HepG2 (cell line): ENCODE data around the gene VPS13D. TPM values are rescaled to one million over a fixed set of nuclear protein-coding genes. Genes with fewer than 3 reads are reported as not detected.

Experiments
- ELF4 ChIP-seq: sonication (generic); formaldehyde crosslinking; IDR thresholded peaks from 2 replicates; pipeline ENCODE4 v1.5.0; 2020; ENCODE audit warnings: missing genetic modification reagents, mild to moderate bottlenecking, moderate library complexity, borderline replicate concordance
- GATAD2A ChIP-seq: IDR thresholded peaks from 2 replicates; pipeline ENCODE4 v1.6.1; 2016
- HMG20A ChIP-seq: IDR thresholded peaks from 2 replicates; pipeline ENCODE4 v1.6.1; 2016; ENCODE audit warnings: borderline replicate concordance
- ZEB1 ChIP-seq: IDR thresholded peaks from 2 replicates; pipeline ENCODE4 v1.6.1; 2012; ENCODE audit warnings: mild to moderate bottlenecking, low read depth, inconsistent platforms; ENCODE audit not compliant: insufficient replicate concordance
- ZMYM4 ChIP-seq: sonication (generic); formaldehyde crosslinking; IDR thresholded peaks from 2 replicates; pipeline ENCODE4 v1.8.1; 2023; ENCODE audit warnings: mild to moderate bottlenecking, missing genetic modification reagents
- polyA plus RNA-seq, 8 experiments: library from polyadenylated mRNA; depleted of rRNA in 3 of 8; stranded (reverse) in 7 of 8; unstranded in 1 of 8; fragments of >200 nt; fragmentation: Illumina TruSeq in 4 of 8; extraction: Trizol in 4 of 8; gene quantifications; 2 replicates each; pipeline versions ENCODE4 v1.2.1 to v1.2.3, GENCODE V29; 2011 to 2016; ENCODE audit warnings: low read depth in 4 of 8, missing spikeins in 1 of 8, mixed read lengths in 1 of 8; ENCODE audit not compliant: insufficient read depth in 1 of 8
- total RNA-seq, 5 experiments: library from RNA; depleted of rRNA; stranded (reverse); fragments of >200 nt; fragmentation: Illumina TruSeq; extraction: Trizol; gene quantifications; 2 replicates each; pipeline ENCODE4 v1.2.3, GENCODE V29; 2016; ENCODE audit warnings: low read depth in 1 of 5
- TF ChIP-seq, protein P1 (sequence below): IDR thresholded peaks from 2 replicates; pipeline ENCODE4 v1.6.1; 2016; ENCODE audit warnings: missing compliant biosample characterization, missing genetic modification reagents, borderline replicate concordance
- TF ChIP-seq, protein P2 (sequence below): sonication (generic); formaldehyde crosslinking; IDR thresholded peaks from 2 replicates; pipeline ENCODE4 v1.4.0; 2020; ENCODE audit warnings: missing genetic modification reagents; ENCODE audit errors: not compliant biosample characterization
- TF ChIP-seq, protein P3 (sequence below): sonication (generic); formaldehyde crosslinking; IDR thresholded peaks from 2 replicates; pipeline ENCODE4 v1.4.0; 2020; ENCODE audit warnings: missing genetic modification reagents, borderline replicate concordance

VPS13D gene
- total and polyA plus RNA-seq, 2 of the 13 experiments (the other 11 are each of a cell fraction or from before 2014, with no cell fraction given): 8.6 to 13.9 TPM

DNA sequence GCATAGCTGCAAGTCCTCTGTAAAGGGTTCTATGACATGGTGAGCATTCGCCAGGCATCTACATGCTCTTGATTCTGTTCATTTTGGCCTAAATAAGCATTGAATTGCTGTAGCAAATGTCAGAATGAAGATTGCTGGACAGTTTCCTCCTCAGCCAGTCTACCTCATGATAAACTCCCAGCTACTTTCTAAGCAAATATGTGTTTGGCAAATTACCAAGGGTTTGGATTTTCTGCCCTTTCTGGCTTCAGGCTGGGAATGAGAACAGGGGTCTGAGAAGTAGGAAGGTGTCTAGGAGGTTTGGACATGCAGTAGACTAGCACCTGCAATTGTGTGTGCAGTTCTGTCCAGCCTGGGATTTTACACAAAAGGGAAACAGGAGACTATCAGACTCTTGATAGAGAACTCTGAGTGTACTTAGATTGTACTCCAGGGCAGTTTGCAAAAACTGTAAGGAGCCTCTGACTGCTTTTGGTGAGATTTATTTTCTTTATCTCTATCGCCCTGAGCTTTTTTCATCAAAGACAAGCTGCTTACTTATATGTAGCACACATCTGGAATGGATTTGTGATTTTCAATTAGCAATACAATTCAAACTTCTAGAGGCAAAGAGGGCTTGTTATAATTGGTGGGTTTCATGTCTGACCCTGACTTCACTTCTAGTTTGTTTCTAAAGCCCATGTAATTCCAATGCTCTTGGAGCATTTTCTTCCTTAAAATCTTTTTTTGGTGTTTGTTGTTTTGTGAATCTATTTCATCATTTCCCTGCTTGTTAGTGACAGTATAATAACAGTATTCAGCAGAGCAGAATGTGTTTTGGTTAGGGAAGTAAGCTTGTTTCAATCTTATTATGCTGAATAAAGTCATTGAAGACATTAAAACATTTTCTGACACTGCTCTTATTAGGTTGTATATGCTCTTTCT, 150.8 kb downstream of the VPS13D start (continued):
- TF ChIP-seq, protein P1, sequence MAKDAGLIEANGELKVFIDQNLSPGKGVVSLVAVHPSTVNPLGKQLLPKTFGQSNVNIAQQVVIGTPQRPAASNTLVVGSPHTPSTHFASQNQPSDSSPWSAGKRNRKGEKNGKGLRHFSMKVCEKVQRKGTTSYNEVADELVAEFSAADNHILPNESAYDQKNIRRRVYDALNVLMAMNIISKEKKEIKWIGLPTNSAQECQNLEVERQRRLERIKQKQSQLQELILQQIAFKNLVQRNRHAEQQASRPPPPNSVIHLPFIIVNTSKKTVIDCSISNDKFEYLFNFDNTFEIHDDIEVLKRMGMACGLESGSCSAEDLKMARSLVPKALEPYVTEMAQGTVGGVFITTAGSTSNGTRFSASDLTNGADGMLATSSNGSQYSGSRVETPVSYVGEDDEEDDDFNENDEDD: no peak
- TF ChIP-seq, protein P2, sequence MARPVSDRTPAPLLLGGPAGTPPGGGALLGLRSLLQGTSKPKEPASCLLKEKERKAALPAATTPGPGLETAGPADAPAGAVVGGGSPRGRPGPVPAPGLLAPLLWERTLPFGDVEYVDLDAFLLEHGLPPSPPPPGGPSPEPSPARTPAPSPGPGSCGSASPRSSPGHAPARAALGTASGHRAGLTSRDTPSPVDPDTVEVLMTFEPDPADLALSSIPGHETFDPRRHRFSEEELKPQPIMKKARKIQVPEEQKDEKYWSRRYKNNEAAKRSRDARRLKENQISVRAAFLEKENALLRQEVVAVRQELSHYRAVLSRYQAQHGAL: no peak
- TF ChIP-seq ELF4 (CRISPR knock-in tag) (peak; percentile 79), GATAD2A (peak; percentile 18; the same call in 1 of the 2 replicates), ZMYM4 (CRISPR knock-in tag) (0 out of 2 replicates have a peak, but pooled peaks have one; percentile 17), HMG20A (CRISPR knock-in tag) (0 out of 2 replicates have a peak, but pooled peaks have one; percentile 9), ZEB1 (peak; percentile 17)
- TF ChIP-seq, protein P3, sequence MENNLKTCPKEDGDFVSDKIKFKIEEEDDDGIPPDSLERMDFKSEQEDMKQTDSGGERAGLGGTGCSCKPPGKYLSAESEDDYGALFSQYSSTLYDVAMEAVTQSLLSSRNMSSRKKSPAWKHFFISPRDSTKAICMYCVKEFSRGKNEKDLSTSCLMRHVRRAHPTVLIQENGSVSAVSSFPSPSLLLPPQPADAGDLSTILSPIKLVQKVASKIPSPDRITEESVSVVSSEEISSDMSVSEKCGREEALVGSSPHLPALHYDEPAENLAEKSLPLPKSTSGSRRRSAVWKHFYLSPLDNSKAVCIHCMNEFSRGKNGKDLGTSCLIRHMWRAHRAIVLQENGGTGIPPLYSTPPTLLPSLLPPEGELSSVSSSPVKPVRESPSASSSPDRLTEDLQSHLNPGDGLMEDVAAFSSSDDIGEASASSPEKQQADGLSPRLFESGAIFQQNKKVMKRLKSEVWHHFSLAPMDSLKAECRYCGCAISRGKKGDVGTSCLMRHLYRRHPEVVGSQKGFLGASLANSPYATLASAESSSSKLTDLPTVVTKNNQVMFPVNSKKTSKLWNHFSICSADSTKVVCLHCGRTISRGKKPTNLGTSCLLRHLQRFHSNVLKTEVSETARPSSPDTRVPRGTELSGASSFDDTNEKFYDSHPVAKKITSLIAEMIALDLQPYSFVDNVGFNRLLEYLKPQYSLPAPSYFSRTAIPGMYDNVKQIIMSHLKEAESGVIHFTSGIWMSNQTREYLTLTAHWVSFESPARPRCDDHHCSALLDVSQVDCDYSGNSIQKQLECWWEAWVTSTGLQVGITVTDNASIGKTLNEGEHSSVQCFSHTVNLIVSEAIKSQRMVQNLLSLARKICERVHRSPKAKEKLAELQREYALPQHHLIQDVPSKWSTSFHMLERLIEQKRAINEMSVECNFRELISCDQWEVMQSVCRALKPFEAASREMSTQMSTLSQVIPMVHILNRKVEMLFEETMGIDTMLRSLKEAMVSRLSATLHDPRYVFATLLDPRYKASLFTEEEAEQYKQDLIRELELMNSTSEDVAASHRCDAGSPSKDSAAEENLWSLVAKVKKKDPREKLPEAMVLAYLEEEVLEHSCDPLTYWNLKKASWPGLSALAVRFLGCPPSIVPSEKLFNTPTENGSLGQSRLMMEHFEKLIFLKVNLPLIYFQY (CRISPR knock-in tag): no peak
